Retina (tissue), 1 donor: ENCODE results near the gene ZNF496.

Source experiments
- DNase-seq: peaks from one replicate; pipeline ENCODE4 v3.0.0-alpha.2; 2016

ZNF496 gene

DNA sequence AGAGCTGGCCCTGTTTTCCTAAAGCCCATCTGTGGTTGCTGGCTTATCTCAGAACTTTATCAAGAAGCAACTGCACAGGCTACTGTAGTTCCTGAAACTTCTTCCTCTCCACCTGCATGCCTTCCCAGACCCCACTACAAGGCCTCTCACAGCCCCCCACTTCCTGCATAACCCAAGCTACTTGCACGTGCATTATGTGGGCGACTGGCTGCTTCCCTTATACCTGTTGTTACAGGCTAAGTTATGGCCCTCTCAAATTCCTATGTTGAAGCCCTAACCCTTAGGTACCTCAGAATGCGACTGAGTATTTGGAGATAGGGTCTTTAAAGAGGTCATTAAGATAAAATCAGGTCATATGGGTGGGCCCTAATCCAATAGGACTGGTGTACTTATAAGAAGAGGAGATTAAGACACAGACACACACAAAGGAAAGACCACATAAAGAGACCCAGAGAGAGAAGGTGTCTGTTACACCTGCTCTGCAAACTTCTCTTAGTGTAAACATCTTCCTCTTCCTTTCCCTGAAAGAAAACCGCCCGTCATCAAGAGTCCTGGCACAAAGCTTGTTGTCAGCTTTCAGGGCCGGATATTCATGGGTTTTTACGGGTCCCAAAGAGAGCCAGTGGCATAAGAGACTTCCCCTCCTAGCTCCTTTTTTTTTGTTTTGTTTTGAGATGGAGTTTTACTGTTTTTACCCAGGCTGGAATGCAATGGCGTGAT, 5.1 kb downstream of the ZNF496 start:
- DNase-seq: no peak

DNA sequence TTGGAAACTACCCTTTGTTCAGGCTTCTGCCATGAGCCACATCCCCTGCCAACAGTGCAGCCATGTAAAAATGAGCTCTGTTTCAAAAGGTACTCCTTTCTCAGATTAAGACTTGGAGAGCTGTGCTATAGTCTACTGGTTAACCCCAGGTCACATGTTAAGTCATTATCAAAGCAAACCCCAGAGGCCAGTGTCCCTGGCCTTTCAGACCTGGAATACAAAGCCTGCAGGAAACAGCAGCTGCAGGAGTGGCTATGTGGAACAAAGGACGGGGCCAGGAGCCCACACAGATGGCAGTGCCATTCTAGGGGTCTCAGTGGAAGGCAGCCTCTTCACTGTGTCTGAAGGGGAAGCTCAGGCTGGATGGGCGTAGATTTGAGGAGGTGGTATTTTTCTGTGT, 6.7 kb downstream of the ZNF496 start:
- DNase-seq: no peak

DNA sequence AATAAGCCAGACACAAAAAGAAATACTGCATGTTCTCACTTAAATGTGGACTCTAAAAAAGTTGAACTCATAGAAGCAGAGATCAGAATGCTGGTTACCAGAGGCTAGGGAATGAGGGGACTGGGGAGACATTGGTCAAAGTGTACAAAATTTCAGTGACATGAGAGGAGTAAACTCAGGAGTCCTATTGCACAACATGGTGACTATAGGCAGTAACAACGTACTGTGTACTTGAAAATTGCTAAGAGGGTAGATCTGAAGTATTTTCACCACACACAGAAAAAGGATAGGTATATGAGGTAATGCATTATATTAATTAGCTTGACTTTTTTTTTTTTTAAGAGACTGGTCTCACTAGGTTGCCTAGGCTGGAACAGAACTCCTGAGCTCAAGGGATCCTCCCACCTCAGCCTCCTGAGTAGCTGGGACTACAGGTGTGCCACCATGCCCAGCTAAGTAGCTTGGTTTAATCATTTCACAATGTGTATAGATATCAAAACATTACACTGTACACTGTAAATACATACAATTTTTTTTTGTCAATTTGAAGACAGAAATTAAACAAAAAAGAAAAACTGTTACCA, 7.4 kb downstream of the ZNF496 start:
- DNase-seq: no peak

GRCh38 chr1:247322849-247323586, 8.6 kb downstream of the ZNF496 start:
- DNase-seq: no peak

- no peak for DNase-seq
Measured at GRCh38 chr1:247322442-247322841, 9.2 kb downstream of the ZNF496 start.

DNA sequence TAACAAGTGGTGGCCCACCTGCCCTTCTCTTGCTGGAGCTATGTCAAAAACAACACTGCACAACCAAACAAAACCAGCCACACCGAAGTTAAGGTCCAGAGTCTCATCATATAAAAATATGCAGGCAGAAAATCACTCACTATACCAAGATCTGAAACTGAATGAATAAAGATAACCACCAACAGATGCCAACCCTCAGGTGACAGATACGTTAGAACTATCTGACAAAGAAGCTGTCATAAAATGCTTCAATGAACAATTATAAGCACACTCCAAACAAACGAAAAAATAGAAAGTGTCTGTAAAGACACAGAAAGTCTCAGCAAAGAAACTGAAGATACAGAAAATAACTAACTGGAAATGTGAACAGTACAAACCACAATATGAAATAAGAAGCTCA, 14.0 kb downstream of the ZNF496 start:
- DNase-seq: no peak

DNA sequence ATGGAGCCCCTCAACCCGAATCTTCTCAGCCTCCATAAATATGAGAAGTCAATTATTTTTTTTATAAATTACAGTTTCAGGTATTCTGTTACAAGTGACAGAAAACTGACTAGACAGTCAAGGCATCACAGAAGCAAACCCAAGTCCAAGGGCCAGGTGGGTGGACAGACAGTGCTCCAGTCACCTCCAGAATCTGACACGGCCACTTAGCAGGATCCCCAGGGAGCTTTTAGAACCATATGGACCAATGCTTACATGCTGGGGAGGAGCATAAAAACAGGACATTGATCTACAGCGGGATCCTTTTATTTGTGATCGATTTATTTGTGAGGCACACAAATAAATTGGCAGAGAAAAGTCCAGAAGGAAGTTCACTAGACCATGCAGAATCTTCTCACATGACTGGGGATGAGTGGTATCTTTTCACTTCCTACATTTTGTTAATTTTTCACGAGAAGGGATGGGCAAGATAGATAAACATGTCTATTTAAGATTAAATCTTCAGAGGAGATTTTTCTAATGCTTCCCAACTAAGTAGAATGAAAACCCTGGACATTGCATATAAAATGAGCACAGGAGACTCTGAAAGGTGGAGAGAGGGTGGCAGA, 15.0 kb downstream of the ZNF496 start:
- DNase-seq: no peak

DNA sequence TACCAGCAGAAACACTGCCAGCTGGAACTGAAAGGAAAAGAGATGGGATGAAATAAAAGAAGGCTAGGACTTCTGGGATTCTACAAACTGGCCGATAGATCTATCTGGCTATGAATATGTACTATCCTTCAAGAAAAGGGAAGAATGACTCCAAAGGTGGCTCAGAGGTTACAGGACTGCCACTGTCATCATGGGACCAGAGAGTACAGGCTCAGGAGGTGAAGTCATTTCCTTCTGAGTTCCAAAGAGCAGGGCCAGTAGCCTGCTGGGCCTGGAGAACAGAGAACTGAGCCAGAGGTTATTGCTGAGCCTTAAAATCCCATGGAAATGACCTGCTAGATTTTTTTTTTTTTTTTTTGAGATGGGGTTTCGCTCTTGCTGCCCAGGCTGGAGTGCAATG, 27.6 kb downstream of the ZNF496 start:
- no peak for DNase-seq

DNA sequence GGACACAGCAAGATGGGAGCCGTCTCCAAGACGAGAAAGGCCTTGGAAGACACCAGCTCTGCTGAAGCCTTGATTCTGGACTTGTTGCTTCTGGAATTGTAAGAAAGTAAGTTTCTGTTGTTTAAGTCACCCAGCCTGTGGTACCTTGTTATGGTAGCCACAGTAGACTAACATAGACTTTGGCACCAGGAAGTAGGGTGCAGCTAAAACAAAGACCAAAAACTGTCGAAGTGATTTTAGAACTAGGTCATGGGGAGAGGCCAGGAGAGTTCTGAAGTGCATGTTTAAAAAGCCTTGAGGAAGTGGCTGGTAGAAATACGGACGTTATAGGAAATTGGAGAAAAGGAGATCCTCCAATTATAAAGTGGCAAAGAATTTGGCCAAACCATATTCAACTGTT, 28.5 kb downstream of the ZNF496 start:
- no peak for DNase-seq

- DNase-seq: no peak
Measured at GRCh38 chr1:247301176-247301540, 30.5 kb downstream of the ZNF496 start.

- DNase-seq: no peak
Measured at GRCh38 chr1:247300491-247301175, 31.0 kb downstream of the ZNF496 start.

DNA sequence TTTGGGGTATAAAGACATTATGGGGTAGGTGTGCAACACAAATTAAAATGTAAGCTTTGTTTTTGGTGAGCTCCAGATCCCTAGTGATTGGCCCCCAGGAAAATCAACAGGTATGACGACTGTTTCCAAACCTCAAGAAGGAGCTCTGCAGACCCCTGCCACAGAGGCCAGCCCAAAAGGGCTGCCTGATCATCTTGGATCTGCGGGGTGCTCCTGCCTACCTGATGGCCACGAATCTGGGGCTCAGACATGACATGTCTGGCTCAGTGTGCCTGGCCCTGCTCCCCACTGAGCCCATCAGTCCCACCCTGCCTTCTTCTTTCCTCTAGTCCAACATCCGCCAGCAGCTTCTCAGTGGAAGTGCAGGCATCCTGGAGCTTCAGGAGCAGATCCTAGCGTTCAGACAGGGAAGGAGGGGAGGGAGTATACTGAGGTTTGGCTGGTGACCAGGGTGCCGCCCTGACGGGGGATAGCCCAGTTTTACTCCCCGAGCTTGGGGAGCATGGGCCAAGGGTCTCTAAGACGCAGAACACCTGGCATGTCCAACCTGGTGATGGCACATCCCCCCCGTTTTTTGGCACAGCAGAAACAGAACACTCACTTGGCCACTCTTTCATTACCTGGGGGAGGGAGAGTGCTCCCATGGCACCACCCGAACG, 31.8 kb downstream of the ZNF496 start:
- no peak for DNase-seq

DNA sequence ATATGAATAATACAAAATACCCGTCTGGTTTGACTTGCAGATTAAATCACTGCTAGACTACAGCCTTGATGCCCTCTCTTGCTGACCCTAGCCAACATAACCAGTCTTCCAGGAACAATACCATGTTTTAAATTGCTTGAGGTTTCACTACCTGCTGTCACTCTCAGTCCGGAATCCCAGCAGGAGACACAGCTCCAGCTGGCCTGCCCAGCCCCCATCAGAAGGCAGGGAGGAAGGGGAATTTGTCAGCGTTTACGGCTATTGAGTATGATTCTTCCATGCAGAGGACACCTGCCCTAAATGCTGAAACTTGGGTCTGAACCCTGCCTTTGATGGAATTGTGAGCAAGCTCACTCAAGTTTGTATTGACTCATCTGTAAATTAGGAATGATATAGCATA, 33.0 kb downstream of the ZNF496 start:
- DNase-seq: no peak

GRCh38 chr1:247298124-247298481, 33.6 kb downstream of the ZNF496 start:
- no peak for DNase-seq

DNA sequence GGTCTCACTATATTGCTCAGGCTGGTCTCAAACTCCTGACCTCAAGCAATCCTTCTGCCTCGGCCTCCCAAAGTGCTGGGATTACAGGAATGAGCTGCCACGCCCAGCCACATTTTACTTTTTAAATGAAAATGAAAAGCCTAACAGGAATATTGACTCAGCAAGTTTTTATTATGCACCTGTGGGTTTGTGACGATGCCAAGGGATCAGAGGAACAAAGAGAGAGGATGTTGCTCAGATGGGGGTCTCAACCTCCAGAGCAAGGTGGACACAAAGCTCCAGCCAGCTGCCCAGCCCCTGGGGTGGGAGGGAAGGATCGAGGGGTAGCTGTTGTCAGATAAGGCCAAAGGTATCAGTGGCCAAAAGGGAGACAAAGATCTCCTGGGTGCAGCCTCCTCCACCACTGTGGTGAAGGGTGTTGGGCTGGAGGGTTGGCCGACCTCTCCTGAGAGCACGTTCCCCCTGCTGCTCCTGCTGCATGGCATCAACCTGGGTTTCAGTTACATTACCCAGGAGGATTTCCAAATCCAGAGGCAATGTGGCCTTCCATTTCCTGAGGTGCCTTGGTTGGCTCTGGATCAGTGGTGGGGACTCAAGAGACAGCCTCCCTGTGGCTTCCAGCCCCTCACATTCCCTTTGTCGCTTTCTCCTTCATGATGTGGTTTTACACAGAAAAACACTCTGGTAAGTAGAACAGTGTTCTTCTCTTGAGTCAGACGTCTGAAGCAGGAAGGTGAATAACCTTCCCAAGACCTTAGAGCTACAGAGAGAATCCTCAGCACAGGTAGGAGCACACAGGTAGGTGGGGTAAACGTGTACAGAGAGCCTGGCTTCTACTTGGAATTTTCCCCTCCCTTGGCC, 34.2 kb downstream of the ZNF496 start:
- DNase-seq: no peak

DNA sequence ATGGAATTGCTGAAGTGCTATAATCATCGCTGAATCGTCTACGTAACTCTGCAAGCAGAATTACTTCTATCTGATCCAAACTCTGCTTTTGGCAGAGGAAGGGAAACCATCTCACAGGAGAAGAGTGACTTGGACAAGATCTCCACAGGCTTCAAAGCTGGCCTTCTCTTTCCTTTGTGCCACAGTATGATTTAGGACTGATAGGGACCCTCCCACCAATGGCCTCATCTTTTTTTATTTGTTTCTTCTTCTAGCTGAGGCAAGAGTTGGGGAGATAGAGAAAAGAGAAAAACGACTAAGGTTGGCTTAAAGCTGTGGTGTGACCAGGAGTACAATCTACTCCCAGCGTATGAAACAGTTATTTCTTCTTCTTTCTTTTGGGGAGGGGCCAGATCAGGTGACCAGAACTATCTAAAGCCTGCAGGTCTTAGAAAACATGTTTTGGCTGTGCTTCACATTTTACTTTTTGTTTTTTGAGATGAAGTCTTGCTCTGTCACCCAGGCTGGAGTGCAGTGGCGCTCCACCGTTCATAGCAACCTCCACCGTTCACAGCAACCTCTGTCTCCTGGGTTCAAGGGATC, 35.0 kb downstream of the ZNF496 start:
- no peak for DNase-seq

DNA sequence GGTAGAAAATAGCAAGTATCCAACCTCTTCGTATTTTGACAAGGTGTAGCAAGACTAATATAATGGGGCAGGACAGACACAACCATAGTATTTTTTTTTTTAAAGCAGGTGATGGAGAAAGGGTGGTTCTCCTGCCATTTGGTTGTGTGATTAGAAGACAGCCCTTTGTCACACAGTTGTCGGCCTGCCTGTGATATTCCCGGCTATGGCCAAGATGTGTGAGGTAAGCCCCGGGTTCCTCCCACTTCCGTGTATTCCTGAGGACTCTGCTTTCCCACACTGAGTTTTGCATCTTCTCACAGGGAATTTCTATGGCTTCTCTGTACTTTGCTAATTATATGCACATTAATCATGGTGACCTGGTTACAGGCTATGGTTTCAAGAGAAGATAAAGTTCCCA, 35.9 kb downstream of the ZNF496 start:
- no peak for DNase-seq

- DNase-seq: no peak
Measured at GRCh38 chr1:247295274-247295684, 36.4 kb downstream of the ZNF496 start.

DNA sequence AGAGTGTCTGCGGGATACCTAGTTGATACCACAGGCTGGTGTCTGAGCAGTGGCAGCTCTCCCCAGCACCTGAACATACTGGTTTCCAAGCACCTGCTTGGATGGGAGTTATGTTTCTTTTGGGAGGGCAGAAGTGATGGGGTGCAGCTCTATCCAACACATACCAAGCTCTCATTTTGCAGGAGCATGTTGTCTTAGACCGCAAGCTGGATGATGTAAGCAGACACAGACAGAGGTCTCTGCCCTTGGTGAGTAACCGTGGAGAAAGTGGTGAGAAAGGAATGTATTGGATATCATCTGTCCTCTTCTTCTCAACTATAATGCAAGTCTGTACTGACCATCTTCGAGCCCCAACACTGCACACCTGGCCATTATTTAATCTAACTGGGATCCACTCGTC, 37.4 kb downstream of the ZNF496 start:
- no peak for DNase-seq

- no peak for DNase-seq
Measured at GRCh38 chr1:247293047-247293446, 38.6 kb downstream of the ZNF496 start.

GRCh38 chr1:247291833-247292561, 39.7 kb downstream of the ZNF496 start:
- no peak for DNase-seq
